ENCODE measurements around the gene CPNE7. TPM values are rescaled to one million over a fixed set of nuclear protein-coding genes. Genes with fewer than 3 reads are reported as not detected.
"Not testable (repeated sequence)": the region's sequence is repeated elsewhere in the genome, so short reads cannot be mapped to it uniquely, and the experiment has no call there.

The CPNE7 gene
- total and polyA plus RNA-seq, 2 of the 8 experiments (the other 6 are each of a cell fraction or from before 2014, with no cell fraction given): 10.0 to 23.7 TPM

DNA sequence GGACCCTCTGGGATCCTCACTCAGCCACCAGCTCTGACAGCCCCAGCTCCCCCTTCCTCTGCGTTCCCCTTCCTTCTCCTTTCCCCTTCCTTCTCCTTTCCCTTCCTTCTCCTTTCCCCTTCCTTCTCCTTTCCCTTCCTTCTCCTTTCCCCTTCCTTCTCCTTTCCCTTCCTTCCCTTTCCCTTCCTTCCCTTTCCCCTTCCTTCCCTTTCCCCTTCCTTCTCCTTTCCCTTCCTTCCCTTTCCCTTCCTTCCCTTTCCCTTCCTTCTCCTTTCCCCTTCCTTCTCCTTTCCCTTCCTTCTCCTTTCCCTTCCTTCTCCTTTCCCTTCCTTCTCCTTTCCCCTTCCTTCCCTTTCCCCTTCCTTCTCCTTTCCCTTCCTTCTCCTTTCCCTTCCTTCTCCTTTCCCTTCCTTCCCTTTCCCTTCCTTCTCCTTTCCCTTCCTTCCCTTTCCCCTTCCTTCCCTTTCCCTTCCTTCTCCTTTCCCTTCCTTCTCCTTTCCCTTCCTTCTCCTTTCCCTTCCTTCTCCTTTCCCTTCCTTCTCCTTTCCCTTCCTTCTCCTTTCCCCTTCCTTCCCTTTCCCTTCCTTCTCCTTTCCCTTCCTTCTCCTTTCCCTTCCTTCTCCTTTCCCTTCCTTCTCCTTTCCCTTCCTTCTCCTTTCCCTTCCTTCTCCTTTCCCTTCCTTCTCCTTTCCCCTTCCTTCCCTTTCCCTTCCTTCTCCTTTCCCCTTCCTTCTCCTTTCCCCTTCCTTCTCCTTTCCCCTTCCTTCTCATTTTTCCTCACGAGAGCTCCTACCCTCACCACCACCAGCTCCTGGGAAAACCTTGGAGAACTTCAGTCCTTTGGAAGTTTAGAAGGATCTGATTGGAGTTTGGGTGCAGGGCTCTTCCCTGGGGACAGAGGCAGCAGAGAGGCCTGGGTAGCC lies 59.2 kb downstream of the CPNE7 start:
- not testable (repeated sequence) for DNase-seq (ENCODE audit: low read depth in 1 of 2, low spot score in 2 of 2); H2BK5ac ChIP-seq (ENCODE audit: low read depth, low read length); H3K9me3 ChIP-seq (ENCODE audit: insufficient read depth in 2 of 2, low read depth in 1 of 2, low read length in 1 of 2); H4K8ac ChIP-seq (ENCODE audit: extremely low read depth, insufficient read depth, low read length); H3K79me1 ChIP-seq (ENCODE audit: low read depth, low read length); H2AFZ ChIP-seq (ENCODE audit: low read length); H3K56ac ChIP-seq (replicated peaks; ENCODE audit: insufficient read length, low read depth, low read length); H4K5ac ChIP-seq (ENCODE audit: insufficient read length, low read depth, low read length); H3K27ac ChIP-seq (ENCODE audit: low read depth, low read length); H3K79me2 ChIP-seq (ENCODE audit: control insufficient read depth in 1 of 2, insufficient read depth in 2 of 2, low read length in 2 of 2); H3K36me3 ChIP-seq (ENCODE audit: control insufficient read depth in 2 of 4, insufficient read depth in 4 of 4, low read length in 3 of 4); H2BK20ac ChIP-seq (ENCODE audit: low read length); H4K20me1 ChIP-seq (replicated peaks in 1 of 2; ENCODE audit: control insufficient read depth in 1 of 2, insufficient read depth in 2 of 2, low read length in 2 of 2); H4K91ac ChIP-seq (replicated peaks; ENCODE audit: insufficient read length, low read length); H3K4ac ChIP-seq (replicated peaks; ENCODE audit: insufficient read length, low read depth, low read length); H3K4me1 ChIP-seq (replicated peaks in 1 of 4; ENCODE audit: control insufficient read depth in 3 of 4, insufficient read depth in 4 of 4, low read length in 3 of 4); H3K18ac ChIP-seq (ENCODE audit: extremely low read depth, low read length); H3K23ac ChIP-seq (ENCODE audit: insufficient read length); H3K14ac ChIP-seq (ENCODE audit: insufficient read length); H2BK15ac ChIP-seq (ENCODE audit: low read length); H3K4me3 ChIP-seq (ENCODE audit: extremely low read depth in 1 of 4, insufficient read depth in 2 of 4, low read depth in 3 of 4, low read length in 4 of 4); H3K23me2 ChIP-seq (ENCODE audit: low read depth, low read length); H2BK120ac ChIP-seq (replicated peaks; ENCODE audit: low read depth, low read length); H3K27me3 ChIP-seq (replicated peaks in 1 of 4; ENCODE audit: control insufficient read depth in 3 of 4, extremely low read depth in 1 of 4, insufficient read depth in 3 of 4, low read length in 3 of 4); H3K4me2 ChIP-seq (ENCODE audit: insufficient read depth in 1 of 2, low read depth in 2 of 2, low read length in 2 of 2); H3K9ac ChIP-seq (replicated peaks in 1 of 4; ENCODE audit: extremely low read depth in 1 of 4, low read depth in 3 of 4, low read length in 3 of 4)
- POLR2A ChIA-PET (ENCODE audit: partially characterized antibody): interaction anchor here (0.6 to 4.2 kb wide), 7 partner anchors 8 to 70 kb away, joined by 3 to 21 read pairs (median 3); no protein-coding TSS in a partner anchor
- Histone ChIP-seq H2BK12ac (ENCODE audit: low read depth, low read length) (0 out of 2 replicates have a peak overlapping the region, but pooled peaks have one; percentile 60), H2AK5ac (ENCODE audit: low read depth, low read length) (peak overlapping the region; percentile 93; the same call in 1 of the 2 replicates)
- WGBS, 2 experiments (ENCODE audit: extremely low coverage in 1 of 2, insufficient coverage in 1 of 2, insufficient read length in 1 of 2, insufficient replicate concordance in 2 of 2, low coverage in 1 of 2, low lambda C conversion rate in 2 of 2, missing lambda C conversion rate in 1 of 2): 62 to 100% methylated on average over 1 to 2 of the region's 2 CpGs
- CTCF ChIA-PET (ENCODE audit: partially characterized antibody): interaction anchor here (1.1 to 3.7 kb wide), 3 partner anchors 11 to 20 kb away, joined by 3 to 26 read pairs (median 4); no protein-coding TSS in a partner anchor
- FAIRE-seq: peak; percentile 58

Measured in H1 (cell line).